B cell (primary cell): ENCODE measurements around the gene PHLDA3.

Experiments used
- EZH2 ChIP-seq: IDR thresholded peaks from 2 replicates; pipeline ENCODE4 v1.6.1; 2012; ENCODE audit warnings: borderline replicate concordance, low read depth, mild to moderate bottlenecking, moderate library complexity, low read length; ENCODE audit not compliant: insufficient read depth, poor library complexity, severe bottlenecking
- TF ChIP-seq, protein P1 (sequence below): fragments of 200-600 bp; IDR thresholded peaks from one replicate; pipeline ENCODE4 v1.8.0; 2022; ENCODE audit warnings: antibody characterized with exemption, mild to moderate bottlenecking

DNA sequence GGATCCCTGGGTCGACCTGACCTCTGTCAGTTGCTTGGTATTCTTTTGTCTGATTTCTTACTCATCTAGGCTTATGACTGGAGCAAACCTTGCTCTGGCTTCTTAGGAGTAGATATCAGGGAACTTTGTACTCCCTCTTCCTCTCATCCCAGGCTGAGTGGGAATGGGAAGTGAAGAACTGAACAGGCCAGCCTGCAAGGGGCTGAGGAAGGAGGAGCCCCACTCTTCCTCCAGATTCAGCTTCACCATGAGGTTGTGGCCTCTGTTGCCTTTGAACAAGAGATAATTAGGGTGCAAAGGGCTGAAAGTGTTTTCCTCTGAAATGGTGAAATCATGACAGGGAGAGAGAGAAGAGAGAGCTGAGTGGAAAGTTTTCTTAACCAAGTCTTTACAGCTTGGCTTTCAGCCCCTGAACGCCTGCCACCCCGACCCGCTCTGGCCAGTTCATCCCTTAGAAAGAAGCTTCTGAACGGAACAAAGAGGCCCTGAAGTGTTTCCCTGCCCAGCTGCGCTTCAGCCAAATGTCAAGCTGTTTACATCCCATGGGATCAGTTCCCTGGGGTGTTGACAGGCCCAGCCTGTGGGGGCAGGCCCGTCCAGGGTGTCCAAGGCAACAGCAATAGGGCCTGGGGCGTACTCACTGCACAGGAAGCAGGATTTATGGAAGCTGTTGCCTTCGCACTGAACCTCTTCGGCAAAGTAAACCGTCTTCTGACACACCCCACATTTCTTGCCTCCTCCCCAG, 26.7 kb upstream of the PHLDA3 start:
- TF ChIP-seq EZH2: no peak
- TF ChIP-seq, protein P1, sequence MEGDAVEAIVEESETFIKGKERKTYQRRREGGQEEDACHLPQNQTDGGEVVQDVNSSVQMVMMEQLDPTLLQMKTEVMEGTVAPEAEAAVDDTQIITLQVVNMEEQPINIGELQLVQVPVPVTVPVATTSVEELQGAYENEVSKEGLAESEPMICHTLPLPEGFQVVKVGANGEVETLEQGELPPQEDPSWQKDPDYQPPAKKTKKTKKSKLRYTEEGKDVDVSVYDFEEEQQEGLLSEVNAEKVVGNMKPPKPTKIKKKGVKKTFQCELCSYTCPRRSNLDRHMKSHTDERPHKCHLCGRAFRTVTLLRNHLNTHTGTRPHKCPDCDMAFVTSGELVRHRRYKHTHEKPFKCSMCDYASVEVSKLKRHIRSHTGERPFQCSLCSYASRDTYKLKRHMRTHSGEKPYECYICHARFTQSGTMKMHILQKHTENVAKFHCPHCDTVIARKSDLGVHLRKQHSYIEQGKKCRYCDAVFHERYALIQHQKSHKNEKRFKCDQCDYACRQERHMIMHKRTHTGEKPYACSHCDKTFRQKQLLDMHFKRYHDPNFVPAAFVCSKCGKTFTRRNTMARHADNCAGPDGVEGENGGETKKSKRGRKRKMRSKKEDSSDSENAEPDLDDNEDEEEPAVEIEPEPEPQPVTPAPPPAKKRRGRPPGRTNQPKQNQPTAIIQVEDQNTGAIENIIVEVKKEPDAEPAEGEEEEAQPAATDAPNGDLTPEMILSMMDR: no peak
